ENCODE measurements around the gene PROKR1.
"Not testable (repeated sequence)": the region's sequence is repeated elsewhere in the genome, so short reads cannot be mapped to it uniquely, and the experiment has no call there.

The PROKR1 gene

DNA sequence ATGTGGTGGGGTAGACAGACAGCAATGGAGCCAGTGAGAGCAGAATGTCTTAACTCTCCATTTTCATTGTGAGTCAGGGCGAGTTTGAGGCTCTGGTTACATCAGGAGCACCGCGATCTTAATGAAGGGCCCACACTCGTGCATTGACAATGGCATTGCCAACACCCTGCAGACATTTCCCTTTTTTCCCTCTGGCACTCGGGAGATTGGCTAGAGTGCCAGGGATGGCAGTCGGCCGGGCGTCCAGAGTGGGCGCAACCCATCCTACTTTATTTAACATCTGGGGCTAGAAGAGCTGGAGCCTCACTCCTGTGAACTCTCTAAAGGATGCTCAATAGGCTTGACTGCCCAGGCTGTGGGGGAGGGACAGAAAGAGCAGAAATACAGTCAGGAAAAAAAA, 9.7 kb downstream of the PROKR1 start:
- FAIRE-seq: no peak

DNA sequence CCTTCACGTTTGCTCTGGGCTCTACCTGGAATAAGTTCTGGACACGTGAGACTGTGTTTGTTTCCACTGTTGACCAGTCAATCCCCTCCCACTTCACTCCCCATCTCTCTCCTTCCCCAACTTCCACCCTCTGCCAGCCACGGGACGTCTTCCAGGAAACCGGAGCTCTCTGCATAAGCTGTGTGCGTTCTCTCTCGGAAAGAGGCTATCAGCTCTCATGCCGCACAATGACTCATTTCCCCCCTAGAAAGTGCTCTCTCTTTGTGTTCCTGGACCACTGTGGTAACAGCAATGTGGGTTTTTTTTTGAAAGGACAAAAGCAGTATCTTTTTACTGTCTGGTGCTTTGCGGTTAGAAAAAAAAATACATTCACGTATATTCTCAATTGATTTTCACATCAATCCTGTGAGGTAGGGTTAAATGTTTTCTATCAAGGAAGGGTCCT, 10.2 kb downstream of the PROKR1 start:
- FAIRE-seq (peak; percentile 58), DNase-seq (ENCODE audit: extremely low spot score, insufficient read length, low read depth) (no peak)

More for the DNA sequence above, 9.7 kb downstream of the PROKR1 start:
- DNase-seq (ENCODE audit: extremely low spot score, insufficient read length, low read depth): no peak

DNA sequence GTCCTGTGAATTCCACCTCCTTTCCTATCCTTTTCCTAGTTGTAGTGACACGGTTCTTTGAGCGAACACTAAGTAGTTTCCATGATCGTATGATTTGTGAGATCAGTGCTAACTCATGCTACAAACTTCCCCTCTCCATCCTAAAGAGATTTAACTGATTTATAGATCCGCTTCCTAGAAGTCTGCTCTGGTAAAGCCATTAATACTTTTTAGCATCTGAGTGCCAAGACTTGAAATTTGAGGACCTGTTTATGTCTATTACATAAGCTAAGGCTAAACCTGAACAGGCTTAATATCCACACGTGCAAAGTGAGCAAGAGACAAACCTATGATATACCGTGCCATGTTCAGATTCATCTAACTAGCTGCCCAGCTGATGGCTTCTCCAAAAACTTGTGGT, 14.9 kb downstream of the PROKR1 start:
- FAIRE-seq: no peak
- no peak for DNase-seq (ENCODE audit: extremely low spot score, insufficient read length, low read depth)

DNA sequence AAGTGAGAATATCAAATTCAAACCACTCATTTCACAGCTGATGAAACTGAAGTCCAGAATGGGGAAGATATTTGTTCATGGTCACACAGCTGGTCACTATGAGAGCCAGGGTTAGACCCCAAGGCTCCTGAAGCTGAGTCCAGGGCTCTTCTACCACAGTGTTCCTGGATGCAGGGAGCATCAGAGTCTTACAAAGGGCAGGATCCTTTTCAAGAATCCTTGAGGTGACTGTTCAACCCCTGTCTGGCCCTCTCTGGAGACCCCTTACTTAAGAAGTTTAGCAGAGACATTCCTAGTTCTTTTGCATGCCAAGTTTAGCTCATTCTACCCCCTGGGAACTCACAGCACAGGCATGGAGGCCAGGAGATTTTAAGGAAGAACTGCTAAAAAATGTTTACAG, 15.7 kb downstream of the PROKR1 start:
- DNase-seq (ENCODE audit: extremely low spot score, insufficient read length, low read depth) (no peak), FAIRE-seq (no peak)

DNA sequence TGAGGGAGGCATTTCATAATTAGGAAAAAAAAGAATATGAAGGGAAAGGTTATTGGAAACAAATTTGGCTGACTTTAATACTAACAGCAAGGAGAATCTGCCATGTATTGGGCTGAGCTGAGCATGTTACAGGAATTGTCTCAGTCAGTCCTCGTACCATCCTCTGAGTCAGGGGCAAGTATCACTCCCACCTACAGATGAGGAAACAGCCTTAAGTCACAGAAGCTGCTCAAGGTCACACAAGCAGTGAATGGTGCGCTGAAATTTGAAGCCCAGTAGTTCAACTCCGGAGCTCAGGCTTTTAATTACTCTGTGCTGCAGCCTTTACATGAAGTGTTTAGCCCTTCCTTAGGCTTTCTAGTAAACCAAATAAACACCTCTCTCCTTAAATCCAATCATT, 17.3 kb downstream of the PROKR1 start:
- FAIRE-seq (no peak), DNase-seq (ENCODE audit: extremely low spot score, insufficient read length, low read depth) (no peak)

DNA sequence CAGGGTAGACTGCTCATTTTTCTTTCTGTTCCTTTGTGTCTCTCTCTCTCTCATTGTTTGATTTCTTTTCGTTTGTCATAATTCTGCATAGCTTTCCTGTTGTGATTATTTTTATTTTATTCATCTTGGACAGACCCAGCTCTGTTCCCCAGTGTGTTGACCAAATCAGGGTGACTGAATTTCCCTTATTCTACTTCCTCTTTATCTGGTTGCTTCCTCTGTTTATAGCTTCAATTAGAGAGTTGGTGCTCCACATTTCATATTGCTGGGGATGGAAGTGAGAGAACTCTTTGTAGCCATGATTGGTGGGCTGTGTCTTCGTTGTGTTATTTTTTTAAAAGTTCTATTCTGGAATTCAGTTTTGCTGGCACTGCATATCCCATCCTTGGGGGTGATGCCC, 19.1 kb downstream of the PROKR1 start:
- FAIRE-seq (no peak), DNase-seq (ENCODE audit: extremely low spot score, insufficient read length, low read depth) (no peak)

DNA sequence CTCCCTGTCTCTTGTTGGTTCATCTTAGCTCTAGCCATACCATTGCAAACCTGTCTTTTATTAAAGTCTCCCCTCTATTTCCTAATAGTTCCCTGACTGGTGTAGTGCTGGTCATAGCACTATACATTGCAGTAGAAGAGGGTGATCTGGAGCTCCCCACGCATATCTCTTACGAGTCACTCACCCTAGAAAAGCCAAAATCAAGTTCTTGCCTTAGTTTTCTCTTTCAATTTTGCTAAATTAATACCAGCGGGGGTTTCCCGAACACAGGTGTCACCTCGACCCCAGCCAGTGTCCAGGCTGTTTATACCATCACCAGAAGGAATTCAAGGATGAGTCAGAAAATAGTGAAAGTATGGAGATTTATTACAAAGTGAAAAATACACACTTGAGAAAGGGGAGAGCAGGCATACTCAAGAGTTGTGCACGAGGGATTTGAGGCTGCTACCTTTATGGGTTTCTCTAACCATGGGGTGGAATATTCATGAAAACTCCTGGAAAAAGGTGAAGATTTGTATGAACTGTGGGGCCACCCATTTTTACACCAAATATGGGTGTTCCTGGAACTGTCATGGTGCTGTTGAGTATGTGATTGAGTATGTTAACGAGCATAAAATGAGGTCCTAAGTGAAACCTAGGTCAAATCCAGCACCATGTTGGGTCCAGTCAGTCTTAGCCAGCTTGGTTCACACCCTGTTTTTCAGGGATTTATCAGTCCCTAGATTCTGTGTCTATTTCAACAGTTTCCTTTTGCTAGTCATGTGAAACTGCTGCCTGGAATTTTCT, 20.2 kb downstream of the PROKR1 start:
- FAIRE-seq: no peak
- no peak for DNase-seq (ENCODE audit: extremely low spot score, insufficient read length, low read depth)

DNA sequence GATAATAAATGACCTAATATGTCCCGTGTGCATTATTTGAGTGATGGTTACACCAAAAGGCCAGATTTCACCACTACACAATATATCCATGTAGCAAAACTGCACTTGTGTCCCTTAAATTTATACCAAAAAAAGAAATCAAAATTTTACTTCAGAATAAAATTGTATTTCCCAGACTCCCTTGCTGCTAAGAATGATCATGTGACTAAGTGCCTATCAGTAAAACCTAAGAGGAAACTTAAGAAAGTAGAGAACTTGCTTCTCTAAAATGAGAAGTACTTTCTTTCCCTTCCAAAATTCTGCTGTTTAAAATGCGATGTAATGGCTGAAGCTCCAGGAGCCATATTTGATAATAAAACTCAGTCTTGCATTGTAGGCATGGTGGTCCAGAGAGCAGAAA, 24.0 kb downstream of the PROKR1 start:
- FAIRE-seq: no peak

DNA sequence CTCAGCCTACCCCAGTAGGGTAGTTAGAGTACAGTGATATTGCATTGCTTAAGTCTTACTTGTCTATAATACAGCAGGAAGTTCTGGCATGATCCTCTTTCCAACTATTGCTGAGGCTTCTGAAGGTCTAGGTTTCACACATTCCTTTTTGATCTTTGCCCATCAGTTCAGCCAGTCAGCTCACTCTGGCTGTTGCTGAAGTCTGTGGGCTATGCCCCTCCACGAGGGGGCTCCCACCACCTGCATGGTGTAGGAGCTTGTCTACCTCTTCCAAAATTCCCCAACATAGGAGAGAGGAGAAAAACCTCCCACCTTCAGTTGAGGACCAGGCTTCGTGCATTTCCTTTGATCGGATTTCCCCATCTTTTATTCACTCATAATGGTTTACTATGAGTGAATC, 26.3 kb downstream of the PROKR1 start:
- DNase-seq (ENCODE audit: extremely low spot score, insufficient read length, low read depth) (no peak), FAIRE-seq (no peak)

More for the DNA sequence above, 24.0 kb downstream of the PROKR1 start:
- no peak for DNase-seq (ENCODE audit: extremely low spot score, insufficient read length, low read depth)

DNA sequence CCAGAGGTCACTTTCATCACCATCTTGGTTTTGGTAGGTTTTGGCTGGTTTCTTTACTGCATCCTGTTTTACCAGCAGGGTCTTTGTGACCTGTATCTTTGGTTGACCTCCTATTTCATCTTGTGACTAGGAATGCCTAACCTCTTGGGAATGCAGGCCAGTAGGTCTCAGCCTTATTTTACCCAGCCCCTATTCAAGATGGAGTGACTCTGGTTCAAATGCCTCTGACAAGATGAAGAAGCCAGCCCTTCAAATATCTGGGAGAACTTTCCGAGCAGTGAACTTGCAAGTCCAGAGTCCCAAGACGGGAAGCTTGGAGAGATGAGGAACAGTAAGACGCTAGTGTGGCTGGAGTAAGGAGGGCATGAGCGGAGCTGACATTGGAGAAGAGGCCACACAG, 28.6 kb downstream of the PROKR1 start:
- DNase-seq (ENCODE audit: extremely low spot score, insufficient read length, low read depth) (no peak), FAIRE-seq (no peak)

DNA sequence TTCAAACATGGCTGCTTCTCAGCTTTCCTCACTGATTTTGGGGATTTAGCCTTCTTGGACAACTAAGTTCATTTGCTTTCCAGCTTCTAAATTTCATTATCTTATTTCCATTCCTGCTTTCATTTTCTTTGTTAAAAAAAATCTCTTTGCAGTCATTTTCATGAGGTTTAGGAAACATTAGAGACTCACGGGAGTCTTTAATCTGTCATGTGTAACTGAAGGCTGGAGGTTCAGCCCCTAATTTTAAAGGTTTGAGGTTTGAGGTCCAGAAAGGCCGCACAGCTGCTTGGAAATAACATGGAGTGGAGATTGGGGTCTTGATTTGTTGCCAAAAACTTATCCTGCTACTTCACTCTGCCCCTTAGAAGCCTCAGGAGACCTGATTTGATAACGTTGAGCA, 30.3 kb downstream of the PROKR1 start:
- DNase-seq (ENCODE audit: extremely low spot score, insufficient read length, low read depth): no peak
- no peak for FAIRE-seq

DNA sequence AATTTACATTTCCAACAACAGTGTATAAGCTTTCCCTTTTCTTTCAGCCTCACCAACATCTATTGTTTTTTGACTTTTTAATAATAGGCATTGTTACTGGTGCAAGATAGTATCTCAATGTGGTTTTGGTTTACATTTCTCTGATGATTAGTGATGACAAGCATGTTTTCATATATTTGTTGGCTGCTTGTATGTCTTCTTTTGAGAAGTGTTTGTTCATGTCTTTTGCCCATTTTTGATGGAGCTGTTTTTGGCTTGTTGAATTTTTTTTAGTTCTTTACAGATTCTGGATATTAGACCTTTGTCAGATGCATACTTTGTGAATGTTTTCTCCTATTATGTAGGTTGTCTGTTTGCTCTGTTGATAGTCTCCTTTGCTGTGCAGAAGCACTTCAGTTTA, 32.1 kb downstream of the PROKR1 start:
- FAIRE-seq: no peak
- no peak for DNase-seq (ENCODE audit: extremely low spot score, insufficient read length, low read depth)

DNA sequence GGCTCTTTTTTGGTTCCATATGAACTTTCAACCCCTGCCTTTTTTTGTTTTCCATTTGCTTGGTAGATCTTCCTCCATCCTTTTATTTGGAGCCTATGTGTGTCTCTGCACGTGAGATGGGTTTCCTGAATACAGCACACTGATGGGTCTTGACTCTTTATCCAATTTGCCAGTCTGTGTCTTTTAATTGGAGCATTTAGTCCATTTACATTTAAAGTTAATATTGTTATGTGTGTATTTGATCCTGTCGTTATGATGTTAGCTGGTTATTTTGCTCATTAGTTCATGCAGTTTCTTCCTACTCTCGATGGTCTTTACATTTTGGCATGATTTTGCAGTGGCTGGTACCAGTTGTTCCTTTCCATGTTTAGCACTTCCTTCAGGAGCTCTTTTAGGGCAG, 34.5 kb downstream of the PROKR1 start:
- not testable (repeated sequence) for DNase-seq (ENCODE audit: extremely low spot score, insufficient read length, low read depth); FAIRE-seq

DNA sequence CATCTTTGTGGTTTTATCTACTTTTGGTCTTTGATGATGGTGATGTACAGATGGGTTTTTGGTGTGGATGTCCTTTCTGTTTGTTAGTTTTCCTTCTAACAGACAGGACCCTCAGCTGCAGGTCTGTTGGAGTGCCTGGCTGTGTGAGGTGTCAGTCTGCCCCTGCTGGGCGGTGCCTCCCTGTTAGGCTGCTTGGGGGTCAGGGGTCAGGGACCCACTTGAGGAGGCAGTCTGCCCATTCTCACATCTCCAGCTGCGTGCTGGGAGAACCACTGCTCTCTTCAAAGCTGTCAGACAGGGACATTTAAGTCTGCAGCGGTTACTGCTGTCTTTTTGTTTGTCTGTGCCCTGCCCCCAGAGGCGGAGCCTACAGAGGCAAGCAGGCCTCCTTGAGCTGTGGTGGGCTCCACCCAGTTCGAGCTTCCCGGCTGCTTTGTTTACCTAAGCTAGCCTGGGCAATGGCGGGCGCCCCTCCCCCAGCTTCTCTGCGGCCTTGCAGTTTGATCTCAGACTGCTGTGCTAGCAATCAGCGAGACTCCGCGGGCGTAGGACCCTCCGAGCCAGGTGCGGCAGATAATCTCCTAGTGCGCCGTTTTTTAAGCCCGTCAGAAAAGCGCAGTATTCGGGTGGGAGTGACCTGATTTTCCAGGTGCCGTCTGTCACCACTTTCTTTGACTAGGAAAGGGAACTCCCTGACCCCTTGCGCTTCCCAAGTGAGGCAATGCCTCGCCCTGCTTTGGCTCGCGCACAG, 36.0 kb downstream of the PROKR1 start:
- FAIRE-seq; DNase-seq (ENCODE audit: extremely low spot score, insufficient read length, low read depth): not testable (repeated sequence)

DNA sequence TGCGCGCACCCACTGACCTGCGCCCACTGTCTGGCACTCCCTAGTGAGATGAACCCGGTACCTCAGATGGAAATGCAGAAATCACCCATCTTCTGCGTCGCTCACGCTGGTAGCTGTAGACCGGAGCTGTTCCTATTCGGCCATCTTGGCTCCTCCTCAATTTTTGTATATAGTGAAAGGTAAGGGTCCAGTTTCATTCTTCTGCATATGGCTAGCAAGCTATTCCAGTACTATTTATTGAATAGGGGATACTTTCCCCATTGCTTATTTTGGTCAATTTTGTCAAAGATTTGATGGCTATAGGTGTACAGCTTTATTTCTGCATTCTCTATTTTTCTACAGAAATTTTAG, 36.5 kb downstream of the PROKR1 start:
- not testable (repeated sequence) for DNase-seq (ENCODE audit: extremely low spot score, insufficient read length, low read depth); FAIRE-seq

DNA sequence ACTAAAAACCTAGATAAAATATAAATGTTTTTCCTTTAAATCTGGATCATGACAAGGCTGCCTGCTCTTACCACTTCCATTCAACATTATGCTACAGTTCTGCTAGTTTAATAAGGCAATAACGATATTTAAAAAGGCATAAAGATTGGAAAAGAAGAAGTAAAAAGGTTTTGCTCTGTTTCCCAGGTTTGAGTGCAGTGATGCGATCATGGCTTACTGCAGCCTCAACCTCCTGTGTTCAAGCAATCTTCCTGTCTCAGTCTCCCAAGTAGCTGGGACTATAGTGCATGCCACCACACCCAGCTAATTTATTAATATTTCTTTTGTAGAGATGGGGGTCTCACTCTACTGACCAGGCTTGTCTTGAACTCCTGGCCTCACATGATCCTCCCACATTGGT, 40.8 kb downstream of the PROKR1 start:
- FAIRE-seq: no peak

DNA sequence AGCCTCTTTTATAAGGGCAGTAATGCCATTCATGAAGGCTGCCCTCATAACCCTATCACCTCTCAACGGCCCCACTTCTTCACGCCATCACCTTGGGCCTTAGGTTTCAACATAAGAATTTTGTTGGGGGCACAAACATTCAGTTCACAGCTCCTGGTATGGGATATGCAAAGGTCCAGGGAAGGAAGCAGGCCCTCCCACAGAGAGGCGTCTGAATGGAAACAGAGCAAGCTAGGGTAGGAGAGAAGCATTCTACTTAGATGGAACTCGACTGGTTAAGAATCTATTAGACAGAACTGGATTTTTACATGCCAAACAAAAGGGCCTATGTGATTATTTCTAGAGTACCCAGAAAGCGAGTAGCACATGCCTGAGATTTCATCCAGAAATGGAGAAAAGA, 42.8 kb downstream of the PROKR1 start:
- FAIRE-seq (peak; percentile 18), DNase-seq (ENCODE audit: extremely low spot score, insufficient read length, low read depth) (no peak)

More for the DNA sequence above, 40.8 kb downstream of the PROKR1 start:
- DNase-seq (ENCODE audit: extremely low spot score, insufficient read length, low read depth): no peak

DNA sequence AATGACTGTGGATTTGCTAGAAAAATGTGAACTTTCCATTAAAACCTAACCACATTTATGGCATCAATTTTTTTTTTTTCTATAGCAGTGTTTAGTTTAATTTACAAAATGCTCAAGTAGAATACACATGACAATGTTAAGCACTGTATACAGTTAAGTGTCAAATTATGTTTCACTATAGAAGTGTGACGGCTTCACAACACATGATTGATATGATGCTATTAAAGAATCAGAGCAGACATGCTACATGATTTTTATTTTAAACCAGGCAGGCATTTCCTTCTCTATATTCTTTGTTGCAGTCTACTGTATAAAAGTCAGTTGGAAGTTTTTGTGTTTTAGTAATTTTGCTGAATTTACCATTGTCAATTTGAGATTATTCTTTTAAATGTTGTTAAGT, 43.6 kb downstream of the PROKR1 start:
- peak; percentile 64 for FAIRE-seq
- DNase-seq (ENCODE audit: extremely low spot score, insufficient read length, low read depth): no peak

DNA sequence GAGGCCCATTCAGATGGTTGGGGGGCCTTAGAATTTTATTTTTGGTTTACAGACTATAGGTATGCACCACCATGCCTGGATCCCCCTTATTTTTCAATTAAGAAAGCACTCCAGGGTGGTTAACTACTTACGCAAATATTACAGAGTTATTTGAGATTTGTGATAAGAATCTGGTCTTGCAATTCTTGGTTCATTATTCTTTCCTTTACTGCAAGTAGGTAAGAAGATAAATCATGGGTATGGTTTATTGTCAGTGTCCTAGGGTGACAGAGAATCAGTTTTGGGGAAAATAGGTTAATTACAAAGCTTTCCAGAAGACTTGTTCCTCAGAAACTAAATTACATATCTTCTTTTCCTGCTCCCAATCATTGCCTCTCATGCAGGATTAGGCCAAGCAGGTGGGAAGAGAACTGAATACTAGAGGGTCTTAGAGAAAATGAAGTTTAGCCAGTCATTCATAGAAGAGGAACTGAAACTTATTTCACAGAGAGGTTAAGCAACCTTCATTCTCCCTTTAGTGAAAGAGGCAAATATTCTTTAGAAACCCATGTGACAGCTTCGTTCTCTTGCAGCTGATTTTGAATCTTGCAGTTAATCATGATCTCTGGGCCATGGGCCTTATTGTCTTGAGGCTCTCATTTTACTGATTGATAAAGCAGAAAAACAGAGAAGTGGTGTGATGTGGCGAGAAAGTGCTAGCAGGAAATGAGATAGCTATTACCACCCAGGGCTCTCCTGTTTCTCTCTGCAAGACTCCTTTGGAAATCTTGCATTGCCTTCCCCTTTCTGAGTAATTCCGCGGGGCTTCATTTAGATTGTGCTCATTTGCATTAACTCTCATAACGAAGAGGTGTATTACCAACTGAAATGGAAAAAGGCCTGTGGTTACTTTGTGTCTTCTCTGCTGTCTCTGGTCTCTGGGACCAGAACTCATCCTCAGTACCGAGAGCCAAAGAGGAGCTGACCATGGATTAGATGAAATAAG, 46.5 kb downstream of the PROKR1 start:
- DNase-seq (ENCODE audit: extremely low spot score, insufficient read length, low read depth) (peak; percentile 47), FAIRE-seq (peak; percentile 96)

DNA sequence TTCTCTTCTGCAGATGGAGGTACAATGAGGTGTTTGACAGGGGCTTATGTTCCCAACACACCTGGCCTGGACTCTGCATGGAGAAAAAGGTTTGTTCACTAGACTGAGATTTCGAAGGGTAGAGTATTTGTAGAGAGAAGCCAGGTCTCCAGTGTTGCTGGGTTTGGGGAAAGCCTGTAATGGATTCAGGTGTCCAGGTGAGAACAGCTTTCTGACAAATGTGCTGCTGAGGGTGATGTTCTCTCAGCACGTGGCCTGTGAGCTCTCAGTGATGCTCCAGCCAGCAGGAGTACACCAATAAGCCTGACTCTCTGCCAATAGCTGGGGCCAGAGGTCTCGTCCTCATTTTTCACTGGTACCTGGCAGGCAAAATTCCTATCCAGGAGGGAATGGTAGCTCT, 47.5 kb downstream of the PROKR1 start:
- DNase-seq (ENCODE audit: extremely low spot score, insufficient read length, low read depth): no peak

More for the DNA sequence above, 47.5 kb downstream of the PROKR1 start:
- FAIRE-seq: peak; percentile 61

Measured in GM18507 (cell line).